ENCODE measurements around the gene KNOP1.

KNOP1 gene

GRCh38 chr16:19699472-19699871, 18.6 kb downstream of the KNOP1 start:
- Histone ChIP-seq H3K9ac (ENCODE audit: low read length in 5 of 5) (no peak overlapping the region), H3K27ac (ENCODE audit: low read depth, low read length) (peak overlapping the region; percentile 0), H3K4me1 (ENCODE audit: control insufficient read depth in 5 of 5, insufficient read depth in 5 of 5, low read length in 5 of 5) (peaks cover 14 to 71% (median 55%) of the 10 kb centered on the region in 5 donors), H3K9me3 (ENCODE audit: control insufficient read depth in 5 of 5, low read length in 5 of 5) (no peaks in the 10 kb centered on the region), H3K4me3 (ENCODE audit: low read depth in 1 of 5, low read length in 5 of 5) (no peak overlapping the region), H3K36me3 (ENCODE audit: control insufficient read depth in 5 of 5, insufficient read depth in 5 of 5, low read length in 5 of 5) (peaks cover 5 to 41% (median 15%) of the 10 kb centered on the region in 5 donors), H3K27me3 (ENCODE audit: control insufficient read depth in 5 of 5, insufficient read depth in 4 of 5, low read length in 5 of 5) (no peaks in the 10 kb centered on the region)

- H3K36me3 ChIP-seq (ENCODE audit: control insufficient read depth in 5 of 5, insufficient read depth in 5 of 5, low read length in 5 of 5): peaks cover 5 to 39% (median 13%) of the 10 kb centered on the region in 5 donors
- no peak overlapping the region for H3K9ac ChIP-seq (ENCODE audit: low read length in 5 of 5)
- H3K9me3 ChIP-seq (ENCODE audit: control insufficient read depth in 5 of 5, low read length in 5 of 5): no peaks in the 10 kb centered on the region
- H3K27ac ChIP-seq (ENCODE audit: low read depth, low read length): peak overlapping the region; percentile 83
- no peaks in the 10 kb centered on the region for H3K27me3 ChIP-seq (ENCODE audit: control insufficient read depth in 5 of 5, insufficient read depth in 4 of 5, low read length in 5 of 5)
- no peak overlapping the region for H3K4me3 ChIP-seq (ENCODE audit: low read depth in 1 of 5, low read length in 5 of 5)
- H3K4me1 ChIP-seq (ENCODE audit: control insufficient read depth in 5 of 5, insufficient read depth in 5 of 5, low read length in 5 of 5): peaks cover 11 to 64% (median 48%) of the 10 kb centered on the region in 5 donors
Measured at GRCh38 chr16:19698480-19699465, 19.3 kb downstream of the KNOP1 start.

GRCh38 chr16:19697756-19698318, 20.2 kb downstream of the KNOP1 start:
- H3K27ac ChIP-seq (ENCODE audit: low read depth, low read length): peak overlapping the region; percentile 83
- no peaks in the 10 kb centered on the region for H3K27me3 ChIP-seq (ENCODE audit: control insufficient read depth in 5 of 5, insufficient read depth in 4 of 5, low read length in 5 of 5)
- H3K9ac ChIP-seq (ENCODE audit: low read length in 5 of 5): peak overlapping the region in 1 of 5 donors; percentile 21
- H3K4me1 ChIP-seq (ENCODE audit: control insufficient read depth in 5 of 5, insufficient read depth in 5 of 5, low read length in 5 of 5): peaks cover 11 to 57% (median 43%) of the 10 kb centered on the region in 5 donors
- no peak overlapping the region for H3K4me3 ChIP-seq (ENCODE audit: low read depth in 1 of 5, low read length in 5 of 5)
- H3K36me3 ChIP-seq (ENCODE audit: control insufficient read depth in 5 of 5, insufficient read depth in 5 of 5, low read length in 5 of 5): peaks cover 5 to 37% (median 10%) of the 10 kb centered on the region in 5 donors
- no peaks in the 10 kb centered on the region for H3K9me3 ChIP-seq (ENCODE audit: control insufficient read depth in 5 of 5, low read length in 5 of 5)

- peaks cover 5 to 35% (median 10%) of the 10 kb centered on the region in 5 donors for H3K36me3 ChIP-seq (ENCODE audit: control insufficient read depth in 5 of 5, insufficient read depth in 5 of 5, low read length in 5 of 5)
- H3K9me3 ChIP-seq (ENCODE audit: control insufficient read depth in 5 of 5, low read length in 5 of 5): no peaks in the 10 kb centered on the region
- peak overlapping the region; percentile 83 for H3K27ac ChIP-seq (ENCODE audit: low read depth, low read length)
- peaks cover 11 to 57% (median 43%) of the 10 kb centered on the region in 5 donors for H3K4me1 ChIP-seq (ENCODE audit: control insufficient read depth in 5 of 5, insufficient read depth in 5 of 5, low read length in 5 of 5)
- peak overlapping the region in 3 of 5 donors; percentile 12 to 59 (median 25) for H3K9ac ChIP-seq (ENCODE audit: low read length in 5 of 5)
- H3K27me3 ChIP-seq (ENCODE audit: control insufficient read depth in 5 of 5, insufficient read depth in 4 of 5, low read length in 5 of 5): no peaks in the 10 kb centered on the region
- no peak overlapping the region for H3K4me3 ChIP-seq (ENCODE audit: low read depth in 1 of 5, low read length in 5 of 5)
Measured at GRCh38 chr16:19696961-19697360, 21.1 kb downstream of the KNOP1 start.

- H3K9me3 ChIP-seq (ENCODE audit: control insufficient read depth in 5 of 5, low read length in 5 of 5): no peaks in the 10 kb centered on the region
- H3K27ac ChIP-seq (ENCODE audit: low read depth, low read length): peak overlapping the region; percentile 83
- H3K36me3 ChIP-seq (ENCODE audit: control insufficient read depth in 5 of 5, insufficient read depth in 5 of 5, low read length in 5 of 5): peaks cover 5 to 35% (median 14%) of the 10 kb centered on the region in 5 donors
- H3K4me3 ChIP-seq (ENCODE audit: low read depth in 1 of 5, low read length in 5 of 5): no peak overlapping the region
- no peaks in the 10 kb centered on the region for H3K27me3 ChIP-seq (ENCODE audit: control insufficient read depth in 5 of 5, insufficient read depth in 4 of 5, low read length in 5 of 5)
- peak overlapping the region in 4 of 5 donors; percentile 0 to 59 (median 19) for H3K9ac ChIP-seq (ENCODE audit: low read length in 5 of 5)
- peaks cover 11 to 61% (median 45%) of the 10 kb centered on the region in 5 donors for H3K4me1 ChIP-seq (ENCODE audit: control insufficient read depth in 5 of 5, insufficient read depth in 5 of 5, low read length in 5 of 5)
Measured at GRCh38 chr16:19696328-19696727, 21.7 kb downstream of the KNOP1 start.

- Histone ChIP-seq H3K4me3 (ENCODE audit: low read depth in 1 of 5, low read length in 5 of 5) (no peak overlapping the region), H3K36me3 (ENCODE audit: control insufficient read depth in 5 of 5, insufficient read depth in 5 of 5, low read length in 5 of 5) (peaks cover 0 to 31% (median 15%) of the 10 kb centered on the region in 5 donors), H3K9me3 (ENCODE audit: control insufficient read depth in 5 of 5, low read length in 5 of 5) (no peaks in the 10 kb centered on the region), H3K4me1 (ENCODE audit: control insufficient read depth in 5 of 5, insufficient read depth in 5 of 5, low read length in 5 of 5) (peaks cover 11 to 60% (median 48%) of the 10 kb centered on the region in 5 donors), H3K27me3 (ENCODE audit: control insufficient read depth in 5 of 5, insufficient read depth in 4 of 5, low read length in 5 of 5) (no peaks in the 10 kb centered on the region), H3K27ac (ENCODE audit: low read depth, low read length) (no peak overlapping the region), H3K9ac (ENCODE audit: low read length in 5 of 5) (no peak overlapping the region)
Measured at GRCh38 chr16:19694989-19695388, 23.0 kb downstream of the KNOP1 start.

- Histone ChIP-seq H3K9me3 (ENCODE audit: control insufficient read depth in 5 of 5, low read length in 5 of 5) (no peaks in the 10 kb centered on the region), H3K36me3 (ENCODE audit: control insufficient read depth in 5 of 5, insufficient read depth in 5 of 5, low read length in 5 of 5) (peaks cover 0 to 43% (median 28%) of the 10 kb centered on the region in 5 donors), H3K9ac (ENCODE audit: low read length in 5 of 5) (peak overlapping the region in 1 of 5 donors; percentile 14), H3K27ac (ENCODE audit: low read depth, low read length) (peak overlapping the region; percentile 26), H3K27me3 (ENCODE audit: control insufficient read depth in 5 of 5, insufficient read depth in 4 of 5, low read length in 5 of 5) (no peaks in the 10 kb centered on the region), H3K4me3 (ENCODE audit: low read depth in 1 of 5, low read length in 5 of 5) (no peak overlapping the region), H3K4me1 (ENCODE audit: control insufficient read depth in 5 of 5, insufficient read depth in 5 of 5, low read length in 5 of 5) (peaks cover under 1 to 32% (median 20%) of the 10 kb centered on the region in 5 donors)
Measured at GRCh38 chr16:19691161-19691711, 26.8 kb downstream of the KNOP1 start.

- Histone ChIP-seq H3K9ac (ENCODE audit: low read length in 5 of 5) (peak overlapping the region in 1 of 5 donors; percentile 31), H3K27ac (ENCODE audit: low read depth, low read length) (no peak overlapping the region)
Measured at GRCh38 chr16:19690196-19690595, 27.8 kb downstream of the KNOP1 start.

GRCh38 chr16:19689342-19689741, 28.7 kb downstream of the KNOP1 start:
- peaks cover 0 to 24% (median 16%) of the 10 kb centered on the region in 5 donors for H3K4me1 ChIP-seq (ENCODE audit: control insufficient read depth in 5 of 5, insufficient read depth in 5 of 5, low read length in 5 of 5)
- H3K27ac ChIP-seq (ENCODE audit: low read depth, low read length): no peak overlapping the region
- H3K36me3 ChIP-seq (ENCODE audit: control insufficient read depth in 5 of 5, insufficient read depth in 5 of 5, low read length in 5 of 5): peaks cover 4 to 61% (median 43%) of the 10 kb centered on the region in 5 donors
- no peak overlapping the region for H3K4me3 ChIP-seq (ENCODE audit: low read depth in 1 of 5, low read length in 5 of 5)
- peaks cover 0 to 9% (median 3%) of the 10 kb centered on the region in 5 donors for H3K9me3 ChIP-seq (ENCODE audit: control insufficient read depth in 5 of 5, low read length in 5 of 5)
- H3K27me3 ChIP-seq (ENCODE audit: control insufficient read depth in 5 of 5, insufficient read depth in 4 of 5, low read length in 5 of 5): no peaks in the 10 kb centered on the region
- peak overlapping the region in 1 of 5 donors; percentile 40 for H3K9ac ChIP-seq (ENCODE audit: low read length in 5 of 5)

More at GRCh38 chr16:19690196-19690595, 27.8 kb downstream of the KNOP1 start:
- Histone ChIP-seq H3K27me3 (ENCODE audit: control insufficient read depth in 5 of 5, insufficient read depth in 4 of 5, low read length in 5 of 5) (no peaks in the 10 kb centered on the region), H3K4me1 (ENCODE audit: control insufficient read depth in 5 of 5, insufficient read depth in 5 of 5, low read length in 5 of 5) (peaks cover 0 to 24% (median 16%) of the 10 kb centered on the region in 5 donors), H3K9me3 (ENCODE audit: control insufficient read depth in 5 of 5, low read length in 5 of 5) (peaks cover 0 to 3% (median under 1%) of the 10 kb centered on the region in 5 donors), H3K4me3 (ENCODE audit: low read depth in 1 of 5, low read length in 5 of 5) (no peak overlapping the region), H3K36me3 (ENCODE audit: control insufficient read depth in 5 of 5, insufficient read depth in 5 of 5, low read length in 5 of 5) (peaks cover under 1 to 53% (median 38%) of the 10 kb centered on the region in 5 donors)
